ENCODE measurements around the gene ASIC4. TPM values are rescaled to one million over a fixed set of nuclear protein-coding genes. Genes with fewer than 3 reads are reported as not detected.

ASIC4 gene
- total RNA-seq, 1 donor from 2014 or later = not detected

DNA sequence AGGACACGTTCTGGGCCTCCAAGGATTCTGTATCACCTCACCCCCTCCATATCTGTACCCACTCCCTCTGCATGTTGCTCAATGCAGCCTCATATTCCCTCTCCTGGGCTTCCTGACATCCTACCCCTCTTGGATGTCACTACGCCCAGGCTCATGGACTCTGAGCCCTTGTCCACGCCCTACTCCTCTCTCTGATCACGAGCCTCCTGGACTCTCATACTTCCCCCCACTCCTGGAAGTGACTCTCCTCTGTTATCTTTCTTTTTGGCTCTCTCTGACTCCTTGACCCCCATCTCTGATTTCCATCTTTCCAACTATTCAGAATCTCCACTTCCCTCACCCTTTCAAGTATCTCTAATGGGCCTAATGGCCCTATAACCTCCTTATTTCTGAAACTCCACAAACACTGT is 31.7 kb downstream of the ASIC4 start:
- DNase-seq (ENCODE audit: extremely low spot score in 2 of 2) = no peak

GRCh38 chr2:219547621-219548020 is 33.3 kb downstream of the ASIC4 start:
- H3K9me3 ChIP-seq = no peaks in the 10 kb centered on the region
- no peaks in the 10 kb centered on the region for H3K27me3 ChIP-seq
- H3K36me3 ChIP-seq = no peaks in the 10 kb centered on the region
- peaks cover 27% of the 10 kb centered on the region for H3K4me1 ChIP-seq
- no peak for DNase-seq (ENCODE audit: extremely low spot score in 2 of 2)
- TF ChIP-seq, protein P1, sequence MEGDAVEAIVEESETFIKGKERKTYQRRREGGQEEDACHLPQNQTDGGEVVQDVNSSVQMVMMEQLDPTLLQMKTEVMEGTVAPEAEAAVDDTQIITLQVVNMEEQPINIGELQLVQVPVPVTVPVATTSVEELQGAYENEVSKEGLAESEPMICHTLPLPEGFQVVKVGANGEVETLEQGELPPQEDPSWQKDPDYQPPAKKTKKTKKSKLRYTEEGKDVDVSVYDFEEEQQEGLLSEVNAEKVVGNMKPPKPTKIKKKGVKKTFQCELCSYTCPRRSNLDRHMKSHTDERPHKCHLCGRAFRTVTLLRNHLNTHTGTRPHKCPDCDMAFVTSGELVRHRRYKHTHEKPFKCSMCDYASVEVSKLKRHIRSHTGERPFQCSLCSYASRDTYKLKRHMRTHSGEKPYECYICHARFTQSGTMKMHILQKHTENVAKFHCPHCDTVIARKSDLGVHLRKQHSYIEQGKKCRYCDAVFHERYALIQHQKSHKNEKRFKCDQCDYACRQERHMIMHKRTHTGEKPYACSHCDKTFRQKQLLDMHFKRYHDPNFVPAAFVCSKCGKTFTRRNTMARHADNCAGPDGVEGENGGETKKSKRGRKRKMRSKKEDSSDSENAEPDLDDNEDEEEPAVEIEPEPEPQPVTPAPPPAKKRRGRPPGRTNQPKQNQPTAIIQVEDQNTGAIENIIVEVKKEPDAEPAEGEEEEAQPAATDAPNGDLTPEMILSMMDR (IDR thresholded peaks at IDR 0.05) = no peak
- no peak for TF ChIP-seq POLR2AphosphoS5 (IDR thresholded peaks at IDR 0.05; ENCODE audit: insufficient read depth in 1 of 2, low read depth in 1 of 2)
- TF ChIP-seq POLR2A (IDR thresholded peaks at IDR 0.05) = no peak
- intact Hi-C loops (cut with DNase I) = no loop called here
- H3K27ac ChIP-seq = no peak overlapping the region
- H3K4me3 ChIP-seq = no peak overlapping the region

More for the DNA sequence above, 31.7 kb downstream of the ASIC4 start:
- H3K36me3 ChIP-seq = peaks cover 0 to 4% of the 10 kb centered on the region in 2 donors
- TF ChIP-seq, protein P1 (IDR thresholded peaks at IDR 0.05) = no peak
- TF ChIP-seq POLR2A (IDR thresholded peaks at IDR 0.05) (no peak), POLR2AphosphoS5 (IDR thresholded peaks at IDR 0.05; ENCODE audit: insufficient read depth in 1 of 2, low read depth in 1 of 2) (no peak)
- H3K27ac ChIP-seq = no peak overlapping the region
- peaks cover 28% of the 10 kb centered on the region for H3K4me1 ChIP-seq
- intact Hi-C loops (cut with DNase I) = no loop called here
- no peak overlapping the region for H3K4me3 ChIP-seq
- H3K9me3 ChIP-seq = no peaks in the 10 kb centered on the region
- no peaks in the 10 kb centered on the region for H3K27me3 ChIP-seq

GRCh38 chr2:219548990-219549389 is 34.7 kb downstream of the ASIC4 start:
- no peaks in the 10 kb centered on the region for H3K36me3 ChIP-seq
- no peak for DNase-seq (ENCODE audit: extremely low spot score in 2 of 2)
- H3K27ac ChIP-seq = no peak overlapping the region
- H3K4me1 ChIP-seq = peaks cover 31% of the 10 kb centered on the region
- no peak for TF ChIP-seq POLR2AphosphoS5 (IDR thresholded peaks at IDR 0.05; ENCODE audit: insufficient read depth in 1 of 2, low read depth in 1 of 2)
- TF ChIP-seq, protein P1 (IDR thresholded peaks at IDR 0.05) = no peak
- TF ChIP-seq POLR2A (IDR thresholded peaks at IDR 0.05) = no peak
- no peak overlapping the region for H3K4me3 ChIP-seq
- intact Hi-C loops (cut with DNase I) = no loop called here
- H3K9me3 ChIP-seq = no peaks in the 10 kb centered on the region
- H3K27me3 ChIP-seq = no peaks in the 10 kb centered on the region

DNA sequence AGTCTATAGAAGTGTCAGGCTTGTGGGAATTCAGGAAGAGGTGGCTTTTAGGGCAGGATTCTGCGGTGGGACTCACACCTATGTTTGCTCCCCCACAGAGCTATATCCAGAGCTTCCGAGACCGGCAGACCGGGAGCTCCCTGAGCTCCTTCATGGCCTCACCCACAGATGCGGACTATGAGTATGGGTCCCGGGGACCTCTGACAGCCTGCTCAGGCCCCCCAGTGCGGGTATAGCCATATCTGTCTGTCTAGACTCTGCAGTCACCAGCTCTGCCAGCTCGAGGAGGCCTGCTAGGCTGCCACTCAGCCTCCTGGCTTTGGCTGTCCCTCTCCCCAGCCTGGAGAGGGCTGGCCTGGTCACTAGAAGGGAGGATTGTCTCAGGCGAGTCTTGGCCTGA is 35.3 kb downstream of the ASIC4 start:
- DNase-seq (ENCODE audit: extremely low spot score in 2 of 2) = no peak
- H3K36me3 ChIP-seq = no peaks in the 10 kb centered on the region
- intact Hi-C loops (cut with DNase I) = no loop called here
- TF ChIP-seq POLR2A (IDR thresholded peaks at IDR 0.05) (no peak), POLR2AphosphoS5 (IDR thresholded peaks at IDR 0.05; ENCODE audit: insufficient read depth in 1 of 2, low read depth in 1 of 2) (no peak)
- TF ChIP-seq, protein P1 (IDR thresholded peaks at IDR 0.05) = no peak
- H3K4me1 ChIP-seq = peaks cover 25% of the 10 kb centered on the region
- H3K27ac ChIP-seq = no peak overlapping the region
- H3K9me3 ChIP-seq = no peaks in the 10 kb centered on the region
- H3K27me3 ChIP-seq = no peaks in the 10 kb centered on the region
- H3K4me3 ChIP-seq = no peak overlapping the region

DNA sequence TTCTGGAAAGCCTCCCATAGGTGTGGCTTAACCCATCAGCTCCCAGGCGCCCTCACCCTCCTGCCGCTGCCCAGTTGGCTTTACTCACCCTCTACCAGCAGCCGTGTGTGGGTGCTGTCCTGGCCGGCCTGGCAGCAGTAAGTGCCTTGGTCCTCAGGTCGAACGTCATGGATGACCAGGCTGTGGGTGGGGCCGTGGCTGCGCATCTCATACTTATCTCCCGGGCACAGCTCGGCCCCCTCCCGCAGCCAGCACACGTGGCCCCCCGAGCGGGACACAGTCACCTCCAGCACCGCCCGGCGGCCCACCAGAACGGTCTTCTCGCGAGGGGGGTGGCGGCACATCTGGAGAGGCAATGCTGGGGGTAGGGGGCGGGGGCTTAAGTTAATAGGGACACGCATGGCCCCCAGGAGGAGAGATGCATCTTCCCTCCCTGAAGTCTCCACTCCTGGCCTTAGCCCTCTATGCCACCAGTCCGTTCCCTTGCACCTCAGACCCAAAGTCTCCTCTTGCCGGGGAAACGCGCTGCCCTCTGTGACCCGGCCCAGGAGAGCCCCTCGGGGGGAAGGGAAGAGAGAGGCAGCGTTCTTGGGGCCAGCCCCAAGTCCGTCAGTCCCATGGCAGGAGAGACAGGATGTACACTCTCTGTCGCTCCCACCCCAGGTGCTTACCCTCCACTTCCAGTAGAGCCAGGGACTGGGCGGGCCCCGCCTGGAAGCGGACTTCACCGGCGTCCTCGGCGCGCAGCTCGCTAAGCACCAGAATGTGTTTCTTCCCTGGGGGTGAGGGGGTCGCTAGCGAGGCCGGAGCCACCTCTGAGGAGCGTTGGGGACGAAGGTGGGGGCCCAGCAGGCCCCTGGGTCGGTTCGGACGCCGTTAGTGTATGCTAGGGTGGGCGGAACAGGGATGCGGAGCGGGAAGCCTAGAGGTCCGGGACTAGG is 37.4 kb downstream of the ASIC4 start:
- TF ChIP-seq POLR2AphosphoS5 (IDR thresholded peaks at IDR 0.05; ENCODE audit: insufficient read depth in 1 of 2, low read depth in 1 of 2) (peak in 1 of 2 donors; percentile 21), POLR2A (IDR thresholded peaks at IDR 0.05) (no peak)
- Histone ChIP-seq H3K4me3 (peak overlapping the region; percentile 53 to 69), H3K4me1 (peaks cover 23% of the 10 kb centered on the region), H3K27ac (no peak overlapping the region), H3K9me3 (no peaks in the 10 kb centered on the region), H3K36me3 (no peaks in the 10 kb centered on the region), H3K27me3 (no peaks in the 10 kb centered on the region)
- intact Hi-C loops (cut with DNase I) = no loop called here
- DNase-seq (ENCODE audit: extremely low spot score in 2 of 2) = no peak
